T47D (cell line): ENCODE data around the gene SFXN2.
"Not testable (repeated sequence)": the region's sequence is repeated elsewhere in the genome, so short reads cannot be mapped to it uniquely, and the experiment has no call there.

ENCODE experiments used
- DNase-seq, 2 experiments: peaks; one replicate each; pipeline versions ENCODE4 v3.0.0 to v3.0.0-alpha.2; 2011 to 2012; ENCODE audit warnings: low read depth in 1 of 2, low spot score in 1 of 2
- JUND ChIP-seq: IDR thresholded peaks from 2 replicates; pipeline ENCODE4 v1.6.1; 2012; ENCODE audit warnings: low read depth
- in situ Hi-C: cut with HindIII; loops from 2 replicates; pipeline ENCODE4 v1.10.0; 2016; ENCODE audit warnings: low sequenced_read_pairs, low pct_unique_long_range_greater_than_20kb

The SFXN2 gene

DNA sequence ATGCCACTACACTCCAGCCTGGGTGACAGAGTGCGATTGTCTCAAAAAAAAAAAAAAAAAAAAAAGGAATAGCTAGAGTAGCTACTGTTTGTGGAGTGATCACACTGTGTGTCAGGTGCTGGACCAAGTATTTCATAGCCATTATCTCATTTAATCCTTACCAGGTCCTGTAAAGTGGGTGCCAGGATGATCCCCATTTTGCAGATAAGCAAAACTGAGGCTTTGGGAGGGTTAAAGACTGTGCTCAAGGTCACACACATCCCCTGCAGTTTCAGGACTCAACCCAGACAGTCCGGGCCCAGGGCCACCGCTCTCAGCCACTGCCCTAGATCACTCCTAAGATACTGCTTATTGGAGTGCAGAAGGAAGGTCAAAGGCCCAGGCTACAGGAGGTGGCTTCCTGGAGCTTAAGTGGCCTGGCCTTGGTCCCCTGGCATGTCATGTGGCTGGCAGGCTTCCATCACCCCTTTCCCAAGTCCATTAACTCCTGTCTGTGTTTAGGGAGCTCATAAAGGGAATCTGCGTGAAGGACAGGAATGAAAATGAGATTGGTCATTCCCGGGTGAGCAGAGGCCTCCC, 16.9 kb downstream of the SFXN2 start:
- in situ Hi-C loops, result no loop called here
- no peak for DNase-seq
- no peak for TF ChIP-seq JUND

GRCh38 chr10:102732661-102733060, 18.2 kb downstream of the SFXN2 start:
- TF ChIP-seq JUND, result no peak
- DNase-seq, result no peak
- in situ Hi-C loops, result no loop called here

GRCh38 chr10:102735065-102735562, 20.7 kb downstream of the SFXN2 start:
- in situ Hi-C loops, result no loop called here
- no peak for TF ChIP-seq JUND
- peak in 1 of 2 experiments; percentile 74 for DNase-seq

GRCh38 chr10:102738692-102739121, 24.3 kb downstream of the SFXN2 start:
- TF ChIP-seq JUND, result no peak
- DNase-seq, result no peak
- in situ Hi-C loops, result no loop called here

- in situ Hi-C loops, result no loop called here
- peak; percentile 25; the same call in 1 of the 2 replicates for TF ChIP-seq JUND
- no peak for DNase-seq
Measured at GRCh38 chr10:102740229-102740628, 25.8 kb downstream of the SFXN2 start.

DNA sequence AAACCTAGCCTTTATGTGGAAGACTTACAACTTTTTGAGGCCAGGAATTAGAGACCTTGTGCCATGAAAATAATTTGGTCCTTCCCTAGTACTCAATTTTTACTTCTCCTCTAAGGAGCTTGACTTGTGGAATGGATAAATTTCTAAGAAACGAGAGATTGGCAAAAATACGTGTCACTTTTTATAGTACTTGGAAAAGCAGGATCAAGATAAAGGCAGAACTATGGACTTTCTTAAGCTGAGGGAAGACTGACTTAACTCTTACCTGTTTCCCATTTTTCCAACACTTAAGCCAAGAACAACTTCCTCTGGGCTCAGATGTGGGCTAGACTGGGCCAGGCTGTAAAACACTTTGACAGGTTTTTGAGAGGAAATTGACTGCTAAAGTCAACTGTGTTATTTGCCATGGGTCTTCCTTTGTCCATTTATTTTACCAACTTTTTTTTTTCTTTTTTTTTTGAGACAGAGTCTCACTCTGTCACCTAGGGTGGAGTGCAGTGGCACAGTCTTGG, 27.3 kb downstream of the SFXN2 start:
- in situ Hi-C loops, result no loop called here
- DNase-seq, result no peak
- no peak for TF ChIP-seq JUND

- DNase-seq, in situ Hi-C loops: not testable (repeated sequence)
Measured at GRCh38 chr10:102742313-102742712, 27.9 kb downstream of the SFXN2 start.

DNA sequence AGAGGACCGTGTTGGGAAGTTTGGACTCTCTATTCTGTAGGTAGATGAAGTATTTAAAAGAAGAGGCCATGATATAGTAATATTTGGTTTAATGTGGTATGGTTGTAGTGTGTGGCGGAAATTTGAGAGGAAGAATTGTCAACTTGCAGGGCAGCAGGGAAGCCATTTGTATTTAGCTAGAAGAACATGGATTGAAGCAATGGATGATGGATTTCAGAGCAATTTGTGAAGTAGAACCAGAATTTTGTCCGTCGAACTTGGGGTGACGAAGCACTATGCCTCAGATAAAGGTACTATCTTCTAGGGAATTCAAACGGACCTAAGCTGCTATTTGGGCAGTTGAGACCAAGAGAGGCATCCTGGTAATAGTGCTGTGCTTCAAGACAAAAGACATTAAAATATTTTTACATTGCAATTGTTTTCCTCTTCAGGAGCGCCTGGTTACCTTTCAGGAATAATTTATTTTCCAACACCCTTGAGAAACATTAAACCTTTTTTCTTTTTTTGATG, 28.7 kb downstream of the SFXN2 start:
- no peak for TF ChIP-seq JUND
- in situ Hi-C loops, result no loop called here
- DNase-seq, result no peak

DNA sequence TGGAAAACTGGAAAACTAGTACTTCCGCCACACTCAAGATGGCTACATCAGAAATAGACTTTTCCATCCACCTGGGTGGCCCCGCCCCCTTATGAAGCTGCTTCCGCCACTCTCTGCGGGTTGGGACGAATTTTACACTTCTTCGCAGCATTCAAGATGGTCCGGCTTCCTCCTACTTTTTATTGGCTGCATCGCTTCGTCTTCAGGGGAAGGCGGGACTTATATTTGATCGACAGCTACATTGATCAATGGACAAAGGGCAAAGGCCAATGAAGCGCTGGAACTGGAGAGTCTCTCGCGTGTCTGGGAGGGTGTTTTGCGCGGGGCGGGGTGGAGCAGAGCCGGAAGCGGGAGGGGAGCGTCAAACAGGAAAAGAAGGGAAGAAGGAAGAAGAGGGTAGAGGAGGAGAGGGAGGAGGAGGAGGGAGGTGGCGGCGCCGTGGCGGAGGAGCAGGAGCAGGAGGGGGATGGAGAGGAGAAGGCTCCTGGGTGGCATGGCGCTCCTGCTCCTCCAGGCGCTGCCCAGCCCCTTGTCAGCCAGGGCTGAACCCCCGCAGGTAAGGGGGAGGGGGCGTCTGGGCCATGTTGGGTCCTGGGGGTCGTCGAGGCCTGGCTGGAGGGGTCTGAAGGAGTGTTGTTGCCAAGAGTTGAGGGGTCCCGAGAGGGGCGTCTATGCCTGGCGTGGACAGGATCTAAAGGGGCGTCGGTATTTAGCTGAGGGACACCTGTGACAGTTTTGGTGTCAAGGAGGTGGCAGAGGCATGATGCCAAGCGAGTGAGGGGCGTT, 29.3 kb downstream of the SFXN2 start, which contains the start of gene WBP1L:
Gene WBP1L, plus strand, starts transcription at position 361 of the 786 bp plus-strand sequence. Its CDS starts 106 bp downstream, at position 467.
- DNase-seq, result peak; percentile 92 to 100
- TF ChIP-seq JUND, result no peak
- in situ Hi-C loops, result no loop called here

GRCh38 chr10:102744374-102745051, 30.1 kb downstream of the SFXN2 start:
- no peak for TF ChIP-seq JUND
- in situ Hi-C loops, result no loop called here
- DNase-seq, result peak in 1 of 2 experiments; percentile 68

DNA sequence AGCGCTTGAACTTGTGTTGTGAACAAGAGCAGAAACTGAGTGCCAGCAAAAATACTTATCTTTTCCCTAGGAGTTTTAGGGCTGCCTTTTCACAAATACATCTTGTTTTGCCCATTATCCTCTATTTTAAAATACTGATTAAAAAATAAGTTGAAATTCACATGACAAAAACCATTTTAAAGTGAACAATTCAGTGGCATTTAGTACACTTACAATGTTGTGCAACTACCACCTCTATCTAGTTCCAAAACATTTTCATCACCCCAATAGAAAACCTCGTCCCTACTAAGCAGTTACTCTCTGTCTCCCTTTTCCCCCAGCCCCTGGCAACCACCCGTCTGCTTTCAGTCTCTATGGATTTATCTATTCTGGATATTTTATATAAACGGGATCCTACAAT, 30.7 kb downstream of the SFXN2 start:
- in situ Hi-C loops, result no loop called here
- TF ChIP-seq JUND, result no peak
- DNase-seq, result no peak

GRCh38 chr10:102752266-102752930, 38.0 kb downstream of the SFXN2 start:
- no peak for TF ChIP-seq JUND
- in situ Hi-C loops, result no loop called here
- no peak for DNase-seq
